GM12873 (cell line): ENCODE data around the gene IQGAP1.

Experiments
- CTCF ChIP-seq: IDR thresholded peaks from 2 replicates; pipeline ENCODE4 v1.5.1; 2012; ENCODE audit warnings: low read depth, mild to moderate bottlenecking, moderate library complexity, low read length, control low read depth; ENCODE audit not compliant: insufficient read depth; ENCODE audit errors: missing control alignments

The IQGAP1 gene

GRCh38 chr15:90483012-90483307 is 94.9 kb downstream of the IQGAP1 start:
- TF ChIP-seq CTCF = no peak

DNA sequence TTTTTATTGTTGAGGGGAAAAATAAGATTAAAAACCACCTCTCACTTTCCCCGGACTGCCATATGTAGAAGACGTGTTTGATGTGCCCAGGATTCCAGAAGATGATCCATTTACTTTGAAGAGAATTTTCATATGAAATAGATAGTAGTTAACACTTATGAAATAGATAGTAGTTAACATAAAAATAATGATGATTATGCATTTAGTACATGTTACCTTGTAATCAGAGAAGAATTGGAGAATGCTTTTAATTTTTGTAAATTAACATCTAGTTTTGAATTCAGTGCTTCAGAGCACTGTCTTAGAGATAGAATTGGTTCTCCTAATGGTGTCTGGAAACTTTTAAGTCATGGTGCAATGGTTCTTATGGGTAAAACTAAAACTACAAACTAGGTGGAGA is 95.6 kb downstream of the IQGAP1 start:
- TF ChIP-seq CTCF = no peak

GRCh38 chr15:90487186-90487585 is 99.1 kb downstream of the IQGAP1 start:
- TF ChIP-seq CTCF = no peak

DNA sequence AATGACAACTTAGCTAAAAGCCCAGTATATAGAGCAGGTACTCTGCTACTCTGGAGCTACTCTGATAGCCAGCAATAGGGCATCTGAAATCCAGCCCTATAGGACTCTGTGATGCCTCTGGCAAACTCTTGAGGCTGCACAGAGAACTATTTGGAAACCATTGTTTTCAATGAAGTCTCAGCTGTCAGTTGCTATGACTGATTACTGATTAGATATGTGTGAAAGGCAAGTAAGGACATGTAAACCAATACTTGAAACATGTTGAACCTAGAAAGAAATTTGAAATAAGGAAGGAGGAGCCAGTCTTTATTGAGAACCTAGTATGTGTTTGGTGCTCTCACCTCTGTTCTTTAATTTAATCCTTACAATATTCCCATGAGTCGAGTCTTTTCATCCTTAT is 101.5 kb downstream of the IQGAP1 start:
- TF ChIP-seq CTCF = no peak

GRCh38 chr15:90489944-90490343 is 101.9 kb downstream of the IQGAP1 start:
- no peak for TF ChIP-seq CTCF

- no peak for TF ChIP-seq CTCF
These were observed 105.6 kb downstream of the IQGAP1 start for GRCh38 chr15:90493647-90494046.

- TF ChIP-seq CTCF = no peak
These were observed 107.0 kb downstream of the IQGAP1 start for GRCh38 chr15:90495067-90495466.

DNA sequence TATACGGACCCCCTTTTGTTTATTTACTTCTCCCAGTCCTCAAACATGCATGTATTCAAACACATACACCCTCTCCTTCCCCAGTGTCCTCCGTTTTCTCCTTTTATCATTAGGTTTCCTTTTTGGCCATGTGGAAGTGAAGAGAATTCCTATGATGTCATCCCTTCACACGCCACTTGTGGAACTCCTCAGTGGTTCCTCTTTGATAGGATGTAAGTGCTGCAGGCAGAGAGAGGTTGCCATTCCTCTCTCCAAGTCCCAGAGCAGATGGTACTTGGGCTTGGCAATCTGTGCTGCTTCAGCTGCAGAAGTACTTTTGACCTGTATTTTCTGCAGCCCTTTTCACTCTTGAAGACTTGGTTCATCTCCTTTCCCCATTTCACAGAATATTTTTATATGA is 108.7 kb downstream of the IQGAP1 start:
- TF ChIP-seq CTCF = no peak
